CD14-positive monocyte (primary cell): ENCODE results near the gene C16orf82. TPM values are rescaled to one million over a fixed set of nuclear protein-coding genes. Genes with fewer than 3 reads are reported as not detected.

ENCODE experiments used
- DNase-seq, 3 donors: peaks; one replicate each; pipeline ENCODE4 v3.0.0-alpha.2; 2011 to 2022
- H2AFZ ChIP-seq: 2 replicates; pipeline ENCODE4 v1.6.0; 2012; ENCODE audit warnings: mild to moderate bottlenecking, low read depth, low read length, inconsistent platforms; ENCODE audit not compliant: insufficient read depth, poor library complexity, severe bottlenecking
- H3K27ac ChIP-seq, 2 donors: 1 replicate in 1 of 2; 2 replicates in 1 of 2; pipeline ENCODE4 v1.5.1; 2012 to 2013; ENCODE audit warnings: low read length in 2 of 2, control low read depth in 1 of 2, inconsistent platforms in 1 of 2, low read depth in 1 of 2, mild to moderate bottlenecking in 1 of 2
- H3K27me3 ChIP-seq, 2 donors: one replicate each; pipeline versions ENCODE4 v1.6.0 to v1.6.1; 2011 to 2013; ENCODE audit warnings: low read length in 2 of 2; ENCODE audit not compliant: control insufficient read depth in 2 of 2, insufficient read depth in 2 of 2
- H3K36me3 ChIP-seq, 2 donors: replicated peaks in 1 of 2; 1 replicate in 1 of 2; 2 replicates in 1 of 2; pipeline versions ENCODE4 v1.5.1 to v1.6.1; 2012 to 2013; ENCODE audit warnings: low read length in 2 of 2, control low read depth in 1 of 2, inconsistent platforms in 1 of 2, mild to moderate bottlenecking in 1 of 2; ENCODE audit not compliant: insufficient read depth in 2 of 2, control insufficient read depth in 1 of 2
- H3K4me1 ChIP-seq, 2 donors: 1 replicate in 1 of 2; 2 replicates in 1 of 2; pipeline versions ENCODE4 v1.5.1 to v1.6.1; 2012 to 2013; ENCODE audit warnings: low read length in 2 of 2, control low read depth in 1 of 2, inconsistent platforms in 1 of 2, mild to moderate bottlenecking in 1 of 2, moderate library complexity in 1 of 2; ENCODE audit not compliant: insufficient read depth in 2 of 2, control insufficient read depth in 1 of 2
- H3K4me2 ChIP-seq: replicated peaks from 2 replicates; pipeline ENCODE3; 2012; ENCODE audit warnings: low read length, moderate library complexity, mild to moderate bottlenecking; ENCODE audit not compliant: poor library complexity, severe bottlenecking; ENCODE audit errors: extremely low read depth
- H3K4me3 ChIP-seq, 3 experiments: fragments of 200-600 bp in 1 of 3; sonication (generic) in 1 of 3; replicated peaks in 1 of 3; 1 replicate in 2 of 3; 2 replicates in 1 of 3; pipeline ENCODE4 v1.5.1; 2011 to 2013; ENCODE audit warnings: low read length in 3 of 3, mild to moderate bottlenecking in 3 of 3, control low read depth in 2 of 3, low read depth in 2 of 3, inconsistent platforms in 1 of 3, moderate library complexity in 1 of 3
- H3K79me2 ChIP-seq: 2 replicates; pipeline ENCODE4 v1.6.0; 2012; ENCODE audit warnings: mild to moderate bottlenecking, control low read depth, inconsistent platforms, low read length, moderate library complexity; ENCODE audit not compliant: insufficient read depth
- H3K9ac ChIP-seq: 2 replicates; pipeline ENCODE4 v1.6.0; 2017; ENCODE audit warnings: low read length, mild to moderate bottlenecking; ENCODE audit not compliant: insufficient read depth, poor library complexity, severe bottlenecking
- H3K9me3 ChIP-seq, 2 donors: replicated peaks in 1 of 2; 1 replicate in 1 of 2; 2 replicates in 1 of 2; pipeline versions ENCODE4 v1.5.1 to v1.6.1; 2012 to 2013; ENCODE audit warnings: low read length in 2 of 2, control low read depth in 1 of 2; ENCODE audit not compliant: control insufficient read depth in 1 of 2, insufficient read depth in 1 of 2
- H4K20me1 ChIP-seq: 2 replicates; pipeline ENCODE4 v1.6.0; 2012; ENCODE audit warnings: mild to moderate bottlenecking, low read length, control low read depth, moderate library complexity; ENCODE audit not compliant: insufficient read depth
- H3K27ac Mint-ChIP-seq, 7 donors: one replicate each; pipeline ENCODE4 v1.8.0; 2020; ENCODE audit warnings: mild to moderate bottlenecking in 7 of 7, mixed read lengths in 7 of 7, moderate library complexity in 6 of 7, inconsistent platforms in 2 of 7
- H3K27me3 Mint-ChIP-seq, 3 donors: one replicate each; pipeline ENCODE4 v1.8.0; 2021 to 2022; ENCODE audit warnings: low read depth in 3 of 3, mild to moderate bottlenecking in 3 of 3, mixed read lengths in 3 of 3, moderate library complexity in 3 of 3, inconsistent platforms in 1 of 3
- H3K36me3 Mint-ChIP-seq, 2 donors: one replicate each; pipeline ENCODE4 v1.8.0; 2020; ENCODE audit warnings: mixed read lengths in 2 of 2, inconsistent platforms in 1 of 2, mild to moderate bottlenecking in 1 of 2
- H3K4me1 Mint-ChIP-seq: one replicate; pipeline ENCODE4 v1.8.0; 2020; ENCODE audit warnings: mild to moderate bottlenecking, mixed read lengths
- H3K4me3 Mint-ChIP-seq, 2 donors: one replicate each; pipeline ENCODE4 v1.8.0; 2020; ENCODE audit warnings: mild to moderate bottlenecking in 2 of 2, mixed read lengths in 2 of 2, moderate library complexity in 1 of 2
- H3K9me3 Mint-ChIP-seq, 7 donors: one replicate each; pipeline ENCODE4 v1.8.0; 2020 to 2022; ENCODE audit warnings: mixed read lengths in 7 of 7, mild to moderate bottlenecking in 6 of 7, moderate library complexity in 6 of 7, inconsistent platforms in 2 of 7
- WGBS: methylation state at CpG from one replicate; pipeline ENCODE4 v1.1.5; 2013; ENCODE audit warnings: missing lambda C conversion rate; ENCODE audit not compliant: insufficient coverage; 5-methylcytosine and 5-hydroxymethylcytosine counted together
- intact Hi-C, 2 donors: fragments of 100-400 bp; cut with micrococcal nuclease; formaldehyde crosslinking; loops; one replicate each; pipeline versions ENCODE4 v1.15.0 to v1.15.1; 2023
- polyA plus RNA-seq, 3 donors: library from polyadenylated mRNA; depleted of rRNA in 1 of 3; unstranded in 2 of 3; stranded (reverse) in 1 of 3; fragments of 300-500 nt in 2 of 3; fragments of >200 nt in 1 of 3; fragmentation: Illumina TruSeq in 2 of 3; gene quantifications; 1 replicate in 2 of 3; 2 replicates in 1 of 3; pipeline ENCODE4 v1.2.3, GENCODE V29; 2012 to 2021
- TF ChIP-seq, protein P1 (sequence below): fragments of 200-600 bp; IDR thresholded peaks from one replicate; pipeline ENCODE4 v1.8.0; 2022; ENCODE audit warnings: antibody characterized with exemption, mild to moderate bottlenecking

The C16orf82 gene
- polyA plus RNA-seq, 3 donors, result not detected

DNA sequence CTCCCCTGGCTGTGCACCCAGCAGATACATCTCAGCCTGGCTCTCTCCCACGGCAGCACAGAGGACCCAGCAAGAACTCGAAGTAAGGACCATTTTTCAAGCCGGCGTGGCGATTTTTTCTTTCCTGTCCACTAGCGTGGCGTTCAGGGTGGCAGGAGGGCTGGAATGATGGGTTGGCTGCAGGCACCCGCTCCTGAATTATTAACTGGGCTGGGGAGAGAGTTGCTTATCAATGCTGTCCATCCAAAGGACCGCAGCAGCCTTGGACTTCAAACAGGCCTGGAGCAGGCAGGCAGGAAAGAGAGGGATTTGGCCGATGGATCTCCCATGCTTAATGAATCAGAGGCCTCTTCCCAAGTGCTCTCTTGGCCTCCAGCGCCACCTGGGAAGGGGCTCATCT lies 7.0 kb downstream of the C16orf82 start:
- Mint-ChIP-seq H3K4me1 (no peaks in the 10 kb centered on the region), H3K4me3 (no peak overlapping the region), H3K9me3 (peaks cover 0 to 8% (median 6%) of the 10 kb centered on the region in 7 donors), H3K36me3 (no peaks in the 10 kb centered on the region), H3K27me3 (peaks cover 5 to 10% (median 7%) of the 10 kb centered on the region in 3 donors), H3K27ac (no peak overlapping the region)
- Histone ChIP-seq H3K27me3 (no peaks in the 10 kb centered on the region), H3K36me3 (no peaks in the 10 kb centered on the region), H3K4me2 (no peak overlapping the region), H3K79me2 (no peaks in the 10 kb centered on the region), H3K4me1 (no peaks in the 10 kb centered on the region), H3K9me3 (no peaks in the 10 kb centered on the region), H3K9ac (no peak overlapping the region), H2AFZ (no peak overlapping the region), H3K4me3 (no peak overlapping the region), H4K20me1 (no peaks in the 10 kb centered on the region), H3K27ac (no peak overlapping the region)
- 98% methylated on average over 8 of the region's 11 CpGs for WGBS
- intact Hi-C loops, result no loop called here
- TF ChIP-seq, protein P1, sequence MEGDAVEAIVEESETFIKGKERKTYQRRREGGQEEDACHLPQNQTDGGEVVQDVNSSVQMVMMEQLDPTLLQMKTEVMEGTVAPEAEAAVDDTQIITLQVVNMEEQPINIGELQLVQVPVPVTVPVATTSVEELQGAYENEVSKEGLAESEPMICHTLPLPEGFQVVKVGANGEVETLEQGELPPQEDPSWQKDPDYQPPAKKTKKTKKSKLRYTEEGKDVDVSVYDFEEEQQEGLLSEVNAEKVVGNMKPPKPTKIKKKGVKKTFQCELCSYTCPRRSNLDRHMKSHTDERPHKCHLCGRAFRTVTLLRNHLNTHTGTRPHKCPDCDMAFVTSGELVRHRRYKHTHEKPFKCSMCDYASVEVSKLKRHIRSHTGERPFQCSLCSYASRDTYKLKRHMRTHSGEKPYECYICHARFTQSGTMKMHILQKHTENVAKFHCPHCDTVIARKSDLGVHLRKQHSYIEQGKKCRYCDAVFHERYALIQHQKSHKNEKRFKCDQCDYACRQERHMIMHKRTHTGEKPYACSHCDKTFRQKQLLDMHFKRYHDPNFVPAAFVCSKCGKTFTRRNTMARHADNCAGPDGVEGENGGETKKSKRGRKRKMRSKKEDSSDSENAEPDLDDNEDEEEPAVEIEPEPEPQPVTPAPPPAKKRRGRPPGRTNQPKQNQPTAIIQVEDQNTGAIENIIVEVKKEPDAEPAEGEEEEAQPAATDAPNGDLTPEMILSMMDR, result no peak
- DNase-seq, result no peak

- intact Hi-C loops, result no loop called here
- no peak overlapping the region for H3K4me3 Mint-ChIP-seq
- Histone ChIP-seq H3K36me3 (no peaks in the 10 kb centered on the region), H4K20me1 (no peaks in the 10 kb centered on the region), H3K27ac (no peak overlapping the region), H3K9me3 (no peaks in the 10 kb centered on the region), H3K9ac (no peak overlapping the region), H3K27me3 (no peaks in the 10 kb centered on the region), H3K79me2 (no peaks in the 10 kb centered on the region), H2AFZ (no peak overlapping the region), H3K4me2 (no peak overlapping the region), H3K4me3 (no peak overlapping the region), H3K4me1 (no peaks in the 10 kb centered on the region)
- no peak overlapping the region for H3K27ac Mint-ChIP-seq
- TF ChIP-seq, protein P1, result peak; percentile 30
- peaks cover 2 to 11% (median 10%) of the 10 kb centered on the region in 3 donors for H3K27me3 Mint-ChIP-seq
- peaks cover 0 to 6% (median 2%) of the 10 kb centered on the region in 7 donors for H3K9me3 Mint-ChIP-seq
- WGBS, result no CpG with 5 or more reads among the region's 4 CpGs
- no peak for DNase-seq
- H3K36me3 Mint-ChIP-seq, result no peaks in the 10 kb centered on the region
- no peaks in the 10 kb centered on the region for H3K4me1 Mint-ChIP-seq
Measured at GRCh38 chr16:27080895-27081294, 14.2 kb downstream of the C16orf82 start.
